Measurements from ENCODE around the gene CCDC70.

Gene CCDC70

GRCh38 chr13:51829568-51829899 is 32.2 kb upstream of the CCDC70 start:
- DNase-seq (ENCODE audit: low spot score): no peak

GRCh38 chr13:51831519-51831918 is 30.2 kb upstream of the CCDC70 start:
- no peak for DNase-seq (ENCODE audit: low spot score)

- no peak for DNase-seq (ENCODE audit: low spot score)
Measured at GRCh38 chr13:51832471-51833152, 29.2 kb upstream of the CCDC70 start.

DNA sequence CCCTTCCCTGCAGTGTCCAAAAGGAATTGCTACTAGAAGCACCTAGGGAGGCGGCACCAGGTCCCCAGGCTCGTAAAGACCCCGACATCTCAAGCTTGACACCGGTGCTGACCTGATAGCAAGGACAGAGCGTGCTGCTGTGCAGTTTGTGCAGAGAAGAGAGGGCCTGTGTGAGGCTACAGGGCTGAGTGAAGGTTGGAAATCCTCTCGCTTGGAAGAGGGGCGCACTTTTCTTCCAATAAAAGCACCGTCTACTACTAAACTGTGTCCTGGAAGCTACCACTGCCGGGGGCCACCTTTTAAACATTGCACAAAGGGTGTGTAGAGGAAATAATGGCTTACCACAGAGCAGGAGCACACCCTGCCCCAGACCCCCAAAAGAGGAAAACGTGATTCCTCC is 27.8 kb upstream of the CCDC70 start:
- no peak for DNase-seq (ENCODE audit: low spot score)

GRCh38 chr13:51834581-51835171 is 27.1 kb upstream of the CCDC70 start:
- no peak for DNase-seq (ENCODE audit: low spot score)

DNA sequence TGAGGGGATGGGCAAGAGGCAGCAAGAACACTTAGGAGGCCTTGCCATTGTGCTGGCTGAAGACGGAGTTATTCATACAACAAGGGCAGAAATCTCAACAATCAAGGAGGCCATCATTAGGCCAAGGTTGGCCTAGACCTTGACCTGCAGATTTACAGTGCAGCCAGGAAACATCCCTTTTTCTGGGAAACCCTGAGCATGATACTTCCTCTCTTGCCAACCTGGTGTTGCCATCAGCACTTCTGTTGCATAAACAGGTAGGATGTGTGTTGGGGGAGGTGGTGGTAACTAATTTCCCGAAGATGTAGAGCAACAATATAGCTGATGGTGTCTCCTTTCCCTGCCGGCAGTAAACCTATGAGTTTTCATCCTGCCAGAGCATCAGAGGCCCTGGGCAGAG is 24.8 kb upstream of the CCDC70 start:
- no peak for DNase-seq (ENCODE audit: low spot score)

GRCh38 chr13:51838240-51838846 is 23.4 kb upstream of the CCDC70 start:
- DNase-seq (ENCODE audit: low spot score): no peak

DNA sequence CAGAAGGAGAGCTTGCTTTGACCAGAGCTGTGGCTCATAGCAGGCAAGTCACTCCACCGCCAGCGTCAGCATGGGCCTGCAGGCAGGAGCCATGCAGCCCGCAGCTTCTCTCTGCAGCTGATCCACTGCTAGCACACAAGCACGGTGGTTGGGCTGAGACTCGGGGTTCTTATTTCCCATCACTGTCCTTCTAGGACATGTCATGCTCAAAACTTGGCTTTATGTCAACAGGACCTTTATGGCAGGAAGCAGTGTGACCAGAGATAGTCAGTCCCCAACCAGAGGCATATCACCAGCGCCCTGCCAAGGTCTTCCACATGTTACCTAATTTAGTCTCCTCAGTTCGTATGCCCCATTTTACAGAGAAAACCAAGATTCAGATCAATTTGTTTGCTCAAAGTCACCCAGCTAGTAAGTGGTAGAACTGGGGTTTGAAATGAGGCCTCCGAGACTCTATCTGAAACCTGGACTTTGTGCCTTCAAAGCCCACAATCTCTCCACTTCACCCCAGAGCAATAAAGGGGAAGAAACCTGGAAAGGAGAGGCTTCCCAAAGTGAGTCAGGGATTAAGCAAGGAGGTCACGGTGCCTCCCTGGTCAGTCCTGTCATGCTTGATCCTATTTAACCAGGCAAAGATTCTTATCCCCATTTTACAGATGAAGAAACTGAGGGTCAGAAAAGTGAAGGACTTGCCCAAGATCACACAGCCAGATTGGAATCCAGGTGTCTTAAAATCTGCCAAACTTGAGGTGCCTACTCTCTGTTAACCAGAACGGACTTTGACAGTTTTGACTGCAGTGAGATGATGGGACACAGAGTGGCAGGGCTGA is 21.8 kb upstream of the CCDC70 start:
- no peak for DNase-seq (ENCODE audit: low spot score)

- no peak for DNase-seq (ENCODE audit: low spot score)
Measured at GRCh38 chr13:51840917-51841316, 20.9 kb upstream of the CCDC70 start.

GRCh38 chr13:51841732-51842131 is 20.0 kb upstream of the CCDC70 start:
- DNase-seq (ENCODE audit: low spot score): no peak

DNA sequence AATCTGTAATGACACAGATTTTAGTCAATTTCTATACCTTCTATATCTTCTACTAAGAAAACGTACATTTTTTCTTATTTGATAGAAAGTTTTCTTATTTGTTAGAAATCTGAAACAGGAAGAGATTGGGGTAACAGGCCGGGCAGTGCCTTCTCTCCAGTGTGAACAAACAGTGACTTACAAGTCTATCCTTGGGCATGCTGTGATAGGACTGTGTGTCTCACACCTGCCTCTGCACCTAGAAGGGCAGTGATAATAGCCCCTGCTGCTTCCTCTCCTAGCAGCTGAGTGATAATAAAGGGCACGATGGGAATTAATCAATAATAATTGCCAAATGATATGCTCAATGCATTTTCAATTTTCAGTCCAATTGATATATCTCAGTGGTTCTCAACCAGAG is 18.2 kb upstream of the CCDC70 start:
- no peak for DNase-seq (ENCODE audit: low spot score)

GRCh38 chr13:51844862-51845573 is 16.8 kb upstream of the CCDC70 start, which contains the start of gene TMEM272:
Gene TMEM272 (minus strand): TSS chr13:51845177. CDS start chr13:51838530, 6,647 bp downstream.
- peak; percentile 73 for DNase-seq (ENCODE audit: low spot score)

DNA sequence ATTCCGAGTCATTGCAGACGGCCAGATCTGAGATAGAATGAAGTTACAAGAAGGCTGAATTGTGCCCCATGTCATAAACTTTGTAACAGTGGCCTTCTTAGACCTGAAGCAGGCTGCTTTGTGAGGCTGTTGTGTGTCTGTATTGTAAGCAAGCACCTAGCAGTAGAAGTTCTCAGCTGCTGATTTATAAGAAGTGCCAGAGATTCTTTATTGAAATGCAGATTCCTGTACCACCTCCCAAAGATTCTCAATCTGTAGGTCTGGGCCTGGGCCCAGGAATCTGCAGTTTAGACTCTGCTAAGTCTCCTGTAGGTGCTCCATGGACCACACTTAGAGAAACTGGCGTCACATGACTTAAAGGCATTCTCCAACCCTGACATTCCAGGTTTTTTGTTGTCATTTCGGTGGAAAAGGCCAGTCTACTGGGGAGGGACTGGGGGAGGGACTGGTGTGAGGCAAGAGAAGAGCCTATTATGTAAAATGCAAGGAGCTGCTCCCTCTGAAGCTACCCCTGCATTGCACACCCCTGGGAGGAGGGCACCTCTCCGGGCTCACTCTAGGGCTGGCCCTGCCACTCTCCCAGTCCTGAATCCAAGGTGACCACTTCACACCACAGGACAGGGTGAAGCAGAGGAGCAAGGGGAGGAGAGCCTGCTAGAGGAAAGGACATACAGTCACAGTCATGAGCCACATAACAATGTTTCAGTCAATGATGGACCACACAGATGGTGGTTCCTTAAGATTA is 16.0 kb upstream of the CCDC70 start:
- DNase-seq (ENCODE audit: low spot score): no peak

GRCh38 chr13:51846756-51847155 is 15.0 kb upstream of the CCDC70 start:
- no peak for DNase-seq (ENCODE audit: low spot score)

- DNase-seq (ENCODE audit: low spot score): no peak
Measured at GRCh38 chr13:51848674-51849073, 13.1 kb upstream of the CCDC70 start.

DNA sequence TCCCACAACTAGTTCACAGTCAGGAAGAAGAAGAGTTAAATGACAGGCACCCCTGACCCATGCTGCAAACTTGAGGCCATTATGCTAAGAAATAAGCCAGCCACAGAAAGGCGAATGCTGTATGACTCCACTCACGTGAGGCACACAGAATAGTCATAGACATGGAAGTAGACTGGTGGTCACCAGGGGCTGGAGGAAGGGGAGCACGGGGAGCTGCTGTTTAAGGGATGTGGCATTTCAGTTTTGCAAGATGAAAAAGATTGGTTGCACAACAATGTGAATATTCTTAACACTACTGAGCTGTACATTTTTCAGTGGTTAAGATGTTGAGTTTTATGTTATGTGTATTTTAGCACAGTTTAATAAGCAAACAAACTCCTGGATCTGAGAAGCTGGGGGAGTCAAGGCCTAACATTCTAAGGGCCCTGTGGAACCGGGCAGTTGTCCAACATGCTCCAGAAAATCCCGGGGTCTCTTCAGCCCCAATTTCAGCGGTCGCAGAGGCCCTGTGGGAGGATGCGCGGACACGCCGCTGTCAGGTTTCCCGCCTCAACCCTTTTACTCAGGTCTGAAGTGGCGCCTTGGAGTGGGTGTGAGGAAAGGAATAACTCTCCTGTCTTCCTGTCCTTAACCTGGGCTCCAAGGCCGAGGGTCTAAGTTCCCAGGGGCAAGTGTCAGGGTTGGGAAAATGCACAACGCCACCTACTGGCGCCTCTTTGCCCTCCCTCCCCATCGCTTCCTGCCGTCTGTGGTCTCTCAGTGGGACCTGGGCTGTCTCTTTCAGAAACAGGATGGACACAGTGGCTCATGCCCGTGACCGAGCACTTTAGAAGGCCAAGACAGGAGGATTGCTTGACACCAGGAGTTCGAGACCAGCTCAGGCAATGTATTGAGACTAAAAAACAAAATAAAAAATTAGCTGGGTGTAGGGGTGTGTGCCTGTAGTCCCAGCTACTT is 12.3 kb upstream of the CCDC70 start:
- DNase-seq (ENCODE audit: low spot score): peak; percentile 44

DNA sequence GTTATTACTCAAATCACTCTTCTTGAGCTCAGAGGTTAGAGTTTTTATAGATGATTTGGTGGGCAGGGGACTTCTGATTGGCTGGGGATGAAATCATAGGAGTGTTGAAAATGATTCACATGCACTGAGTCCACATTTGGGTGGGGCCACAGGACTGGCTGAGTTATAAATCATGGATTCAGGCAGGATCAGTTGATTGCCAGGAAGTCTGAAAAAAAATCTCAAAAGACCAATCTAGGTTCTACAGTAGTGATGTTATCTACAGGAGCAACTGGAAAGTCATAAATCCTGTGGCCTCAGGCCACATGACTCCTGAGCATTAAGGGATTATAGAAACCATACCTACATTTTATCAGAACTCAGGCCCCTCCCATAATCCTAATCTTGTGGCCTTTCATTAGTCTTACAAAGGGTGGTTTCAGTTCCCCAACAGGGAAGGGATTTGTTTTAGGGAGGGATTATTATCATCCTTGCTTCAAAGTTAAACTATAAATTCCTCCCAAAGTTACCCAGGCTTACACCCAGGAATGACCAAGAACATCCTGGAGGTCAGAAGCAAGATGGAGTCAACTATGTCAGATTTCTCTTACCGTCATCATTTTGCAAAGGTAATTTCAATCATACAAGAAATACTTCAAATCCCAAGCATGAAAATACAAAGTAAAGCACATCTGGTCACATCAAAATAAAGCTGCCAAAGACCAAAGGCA is 5.6 kb upstream of the CCDC70 start:
- no peak for DNase-seq (ENCODE audit: low spot score)

- no peak for DNase-seq (ENCODE audit: low spot score)
Measured at GRCh38 chr13:51856998-51857397, 4.8 kb upstream of the CCDC70 start.

GRCh38 chr13:51858433-51859247 is 3.1 kb upstream of the CCDC70 start:
- no peak for DNase-seq (ENCODE audit: low spot score)

All from HuH-7.5 (cell line).